GM21576 (cell line): ENCODE data around the gene LAX1.
"Not testable (repeated sequence)": the region's sequence is repeated elsewhere in the genome, so short reads cannot be mapped to it uniquely, and the experiment has no call there.

Experiments used
- ATAC-seq: cut with Tn5 transposase; IDR thresholded peaks from one replicate; pipeline ENCODE4 v1.9.1; 2021; ENCODE audit warnings: mild to moderate bottlenecking, moderate library complexity; ENCODE audit not compliant: unreplicated experiment

The LAX1 gene, protein sequence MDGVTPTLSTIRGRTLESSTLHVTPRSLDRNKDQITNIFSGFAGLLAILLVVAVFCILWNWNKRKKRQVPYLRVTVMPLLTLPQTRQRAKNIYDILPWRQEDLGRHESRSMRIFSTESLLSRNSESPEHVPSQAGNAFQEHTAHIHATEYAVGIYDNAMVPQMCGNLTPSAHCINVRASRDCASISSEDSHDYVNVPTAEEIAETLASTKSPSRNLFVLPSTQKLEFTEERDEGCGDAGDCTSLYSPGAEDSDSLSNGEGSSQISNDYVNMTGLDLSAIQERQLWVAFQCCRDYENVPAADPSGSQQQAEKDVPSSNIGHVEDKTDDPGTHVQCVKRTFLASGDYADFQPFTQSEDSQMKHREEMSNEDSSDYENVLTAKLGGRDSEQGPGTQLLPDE

DNA sequence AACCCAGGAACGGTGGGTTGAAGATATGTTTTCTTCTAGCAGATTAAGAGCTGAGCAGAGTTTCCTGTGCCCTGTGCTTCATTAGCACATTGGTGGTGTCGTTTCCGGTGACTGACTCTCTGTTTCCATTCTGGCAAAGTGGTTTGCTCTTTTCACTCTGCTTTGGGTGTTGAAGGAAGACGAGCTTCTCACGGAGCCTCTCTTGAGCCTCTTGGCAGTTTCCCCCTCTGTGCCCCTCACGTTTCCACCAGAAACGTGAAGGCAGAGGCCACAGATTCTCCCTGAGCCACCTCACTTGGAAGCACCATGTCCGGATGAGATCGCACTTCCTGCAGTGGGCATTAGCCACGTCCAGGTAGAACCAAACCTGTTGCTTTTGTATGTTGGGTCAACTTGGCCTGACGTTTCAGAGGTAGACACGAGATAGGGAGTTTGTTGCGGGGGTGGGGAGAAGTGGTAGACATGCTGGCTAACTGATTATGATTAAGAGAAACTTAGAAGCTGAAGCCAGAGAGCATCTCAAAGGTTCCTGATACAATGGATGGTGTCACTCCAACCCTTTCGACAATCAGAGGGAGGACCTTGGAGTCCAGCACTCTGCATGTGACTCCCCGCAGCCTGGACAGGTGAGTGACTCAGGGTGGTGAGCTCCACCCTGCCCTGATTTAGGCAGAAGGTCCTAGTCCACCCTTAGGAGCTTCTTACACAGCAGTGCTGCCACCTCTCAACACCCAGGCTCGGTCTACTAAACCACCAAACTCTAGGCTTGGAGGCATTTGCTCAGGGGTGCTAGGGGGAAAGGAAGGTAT lies at the start of gene LAX1:
Gene LAX1 (plus strand): TSS at position 155 of the 809 bp plus-strand sequence. CDS start 383 bp downstream, at position 538.
- peak; percentile 88 for ATAC-seq

DNA sequence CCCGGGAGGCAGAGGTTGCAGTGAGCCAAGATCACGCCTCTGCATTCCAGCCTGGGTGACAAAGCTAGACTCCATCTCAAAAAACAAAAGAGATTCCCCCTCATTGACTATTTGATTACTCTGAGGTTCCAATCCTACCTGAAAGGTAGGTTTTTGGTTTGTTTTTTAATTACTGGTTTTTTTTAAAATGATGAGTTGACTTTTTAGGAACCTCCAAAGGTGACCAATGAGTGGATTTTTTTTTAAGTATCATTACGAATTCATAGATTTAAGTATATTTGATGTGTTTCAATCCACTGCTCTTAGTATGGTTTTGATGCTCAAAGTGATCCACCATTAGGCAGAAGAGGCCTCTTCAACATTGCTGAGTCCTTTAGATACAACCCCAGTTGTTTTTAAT lies 47.9 kb upstream of the LAX1 start:
- ATAC-seq, result no peak

DNA sequence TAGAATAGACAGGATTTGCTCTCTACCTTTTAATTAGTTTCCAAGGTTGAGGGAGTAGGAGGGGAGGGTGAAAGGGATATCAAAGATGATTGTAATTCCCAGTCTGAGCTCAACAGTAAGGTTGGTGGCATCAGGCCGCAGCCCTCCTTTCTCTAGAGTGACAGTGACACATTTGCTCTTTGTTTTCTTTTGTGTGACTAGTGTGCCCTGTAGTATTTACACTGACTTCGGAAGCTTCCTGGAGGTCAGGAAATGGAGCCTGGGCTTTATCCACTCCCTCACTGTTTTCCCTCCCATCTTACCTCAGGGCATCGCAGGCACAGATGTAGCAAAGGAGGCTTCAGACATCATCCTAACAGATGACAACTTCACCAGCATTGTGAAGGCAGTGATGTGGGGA lies 44.7 kb upstream of the LAX1 start:
- ATAC-seq, result no peak

DNA sequence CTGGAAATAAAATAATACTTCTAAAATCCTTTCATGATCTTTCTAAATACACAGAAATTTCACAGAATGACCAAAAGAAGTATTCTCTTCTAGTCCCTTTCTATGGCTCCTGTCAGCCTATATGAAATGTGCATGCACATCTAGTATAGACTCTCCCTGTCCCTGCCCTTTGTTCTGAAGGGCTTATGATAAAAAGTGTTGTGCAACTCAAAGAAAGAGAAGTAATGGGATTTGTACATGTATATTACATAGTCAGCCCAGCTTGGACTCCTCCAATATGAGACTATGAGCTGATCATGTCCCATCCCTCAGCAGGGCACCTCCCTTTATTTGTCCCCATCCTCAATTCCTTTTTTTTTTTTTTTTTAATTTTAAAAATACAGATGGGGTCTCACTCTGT lies 42.1 kb upstream of the LAX1 start:
- ATAC-seq, result no peak

DNA sequence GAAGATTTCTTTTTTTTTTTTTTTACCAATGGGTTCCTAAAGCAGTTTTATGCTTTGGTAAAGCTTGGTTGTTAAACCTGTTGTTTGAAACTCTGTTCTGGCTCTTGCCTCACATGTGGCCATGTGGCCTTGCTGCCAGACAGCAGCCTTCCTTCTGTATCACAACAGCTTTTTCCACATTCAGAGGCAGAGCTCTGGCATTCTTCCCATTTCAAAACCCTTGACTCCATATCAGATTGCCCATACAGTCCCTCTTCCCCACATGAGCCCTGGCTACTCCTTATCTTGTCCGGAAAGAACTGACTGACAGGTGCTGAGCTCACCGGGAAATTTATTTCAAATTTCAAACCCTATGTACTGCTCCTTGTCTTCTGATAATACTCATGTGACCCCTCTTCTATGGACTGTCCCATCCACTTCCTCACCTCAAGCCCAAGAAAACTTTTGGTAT lies 38.5 kb upstream of the LAX1 start:
- ATAC-seq, result no peak

DNA sequence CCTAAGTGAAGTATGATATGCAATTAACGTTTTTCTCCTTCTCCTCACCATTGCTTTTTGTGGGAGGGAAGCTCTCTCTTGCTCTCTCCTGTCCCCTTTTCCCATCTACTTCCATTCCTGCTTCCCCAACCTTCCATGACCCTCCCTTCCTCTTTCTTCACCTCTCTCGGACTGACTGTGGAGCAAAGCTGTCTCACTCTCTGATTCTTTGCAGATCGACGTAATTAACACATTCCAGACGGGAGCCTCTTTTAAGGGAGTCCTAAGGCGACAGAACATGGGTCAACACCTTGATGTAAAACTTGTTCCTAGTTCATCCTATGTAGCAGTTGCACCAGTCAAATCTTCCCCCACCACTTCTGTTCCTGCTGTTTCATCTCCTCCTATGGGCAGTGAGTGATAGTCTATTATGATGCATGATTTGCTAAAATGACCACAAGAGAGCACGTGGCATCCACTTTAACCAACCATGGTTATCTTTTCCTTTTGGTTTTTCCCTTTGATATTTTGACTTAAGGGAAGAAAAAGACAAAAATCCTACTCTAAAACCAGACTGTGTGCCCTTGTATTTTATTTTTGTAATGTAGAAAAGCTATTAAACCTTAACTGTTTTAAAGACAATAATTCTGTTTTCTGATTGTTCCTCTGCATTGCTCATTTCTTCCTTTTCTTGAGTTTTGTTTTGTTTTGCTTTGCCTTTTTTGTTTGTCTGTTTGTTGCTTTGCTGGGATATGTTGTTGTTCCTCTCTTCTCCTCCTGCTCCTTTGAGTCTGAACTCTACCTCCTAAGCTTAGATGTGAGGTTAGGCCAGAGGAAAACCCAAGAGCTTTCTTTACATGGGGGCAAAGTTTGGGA lies 31.7 kb upstream of the LAX1 start:
- no peak for ATAC-seq

DNA sequence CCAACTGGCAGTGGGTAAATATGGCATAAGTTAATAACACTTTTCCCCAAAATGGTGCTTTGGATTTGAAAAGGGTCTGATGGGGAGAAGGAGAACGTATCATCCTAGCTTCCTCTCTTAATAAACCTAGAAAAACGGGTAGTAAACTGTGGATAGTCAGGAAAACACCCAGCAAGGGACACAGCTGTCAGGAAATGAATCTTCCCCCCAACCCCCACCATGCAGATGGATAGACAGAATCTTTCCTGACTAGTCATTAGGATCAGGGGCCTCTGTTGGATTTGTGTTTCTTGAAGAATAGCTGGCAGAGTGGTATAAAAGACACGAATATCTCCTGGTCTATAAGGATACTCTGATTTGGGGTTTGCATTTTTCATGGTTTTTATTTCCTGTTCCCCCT lies 22.5 kb upstream of the LAX1 start:
- ATAC-seq, result no peak

DNA sequence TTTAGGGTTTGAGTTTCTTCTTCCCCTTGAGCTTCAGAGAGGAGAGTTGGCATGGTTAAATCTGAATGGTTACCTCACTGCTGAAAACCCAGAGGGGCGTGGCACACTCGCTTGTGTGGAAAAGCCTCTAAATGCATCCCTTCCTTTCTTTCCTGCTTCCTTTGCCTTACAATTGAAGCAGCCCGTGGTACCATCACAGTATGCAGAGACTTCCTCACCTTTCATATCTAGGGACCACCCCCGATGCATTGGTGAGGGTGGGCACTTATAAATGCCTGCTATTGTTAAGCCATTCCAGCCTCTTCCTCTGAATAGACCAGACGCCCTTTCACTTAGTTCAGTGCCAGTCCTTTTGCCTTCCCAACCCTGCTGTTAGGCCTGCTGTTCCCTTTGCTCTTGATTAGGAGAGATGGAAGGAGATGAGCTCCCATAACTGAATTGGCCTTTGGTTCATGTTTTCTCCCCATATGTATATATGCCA lies 21.9 kb upstream of the LAX1 start:
- no peak for ATAC-seq

DNA sequence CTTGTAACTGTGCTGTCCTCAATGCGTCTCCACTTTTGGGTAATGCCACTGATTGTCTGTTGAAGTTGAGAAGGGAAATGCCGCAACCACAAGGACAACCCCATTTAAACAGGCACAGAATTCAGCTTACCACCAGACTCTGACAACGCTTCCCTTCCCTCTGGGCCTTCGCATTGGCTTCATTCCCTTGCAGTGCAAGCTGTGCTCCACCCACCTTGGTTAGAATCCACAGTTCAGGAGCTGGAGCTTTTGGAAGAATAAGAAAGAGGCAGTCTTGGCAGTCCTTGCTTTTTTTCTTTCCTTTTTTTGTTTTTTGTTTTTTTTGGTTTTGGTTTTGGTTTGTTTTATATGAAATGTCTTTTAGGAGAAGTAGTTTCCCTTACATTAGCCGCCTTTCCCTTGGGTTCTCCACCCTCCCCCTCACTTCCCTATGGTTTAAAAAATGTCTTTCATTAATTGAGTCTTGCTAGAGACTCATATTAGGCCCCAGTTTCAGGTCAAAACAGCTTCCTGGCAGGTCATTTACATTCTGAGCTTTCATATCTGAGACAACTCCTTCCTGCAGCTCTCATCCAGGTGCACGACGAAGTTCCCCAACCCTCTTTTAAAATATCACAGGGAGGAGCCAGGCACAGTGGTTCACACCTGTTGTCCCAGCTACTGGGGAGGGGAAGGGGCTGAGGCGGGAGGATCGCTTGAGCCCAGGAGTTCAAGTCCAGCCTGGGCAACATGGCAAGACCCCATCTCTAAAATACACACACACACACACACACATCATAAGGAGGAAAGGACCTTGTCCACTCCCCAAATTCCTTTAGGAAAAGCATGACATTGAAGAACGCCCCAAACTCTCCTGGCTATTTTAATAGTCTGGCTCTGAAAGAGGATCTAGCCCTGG lies 20.7 kb upstream of the LAX1 start:
- no peak for ATAC-seq

DNA sequence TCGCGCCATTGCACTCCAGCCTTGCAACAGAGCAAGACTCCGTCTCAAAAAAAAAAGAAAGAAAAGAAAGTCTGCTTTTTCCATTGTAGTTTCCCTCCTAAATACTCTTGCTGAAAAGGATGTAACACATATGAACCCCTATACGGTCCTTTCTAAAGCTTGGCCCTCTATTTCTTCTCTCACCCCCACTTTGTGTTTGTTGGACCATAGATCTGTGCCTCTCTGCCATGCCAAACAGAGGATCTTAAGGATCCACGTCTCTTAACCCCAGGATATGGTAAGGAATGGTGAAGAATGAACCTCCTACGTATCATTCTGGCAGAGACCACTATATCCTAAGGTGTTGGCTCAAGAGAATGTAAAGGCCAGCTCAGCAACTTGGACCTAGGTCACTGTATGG lies 18.7 kb upstream of the LAX1 start:
- no peak for ATAC-seq

DNA sequence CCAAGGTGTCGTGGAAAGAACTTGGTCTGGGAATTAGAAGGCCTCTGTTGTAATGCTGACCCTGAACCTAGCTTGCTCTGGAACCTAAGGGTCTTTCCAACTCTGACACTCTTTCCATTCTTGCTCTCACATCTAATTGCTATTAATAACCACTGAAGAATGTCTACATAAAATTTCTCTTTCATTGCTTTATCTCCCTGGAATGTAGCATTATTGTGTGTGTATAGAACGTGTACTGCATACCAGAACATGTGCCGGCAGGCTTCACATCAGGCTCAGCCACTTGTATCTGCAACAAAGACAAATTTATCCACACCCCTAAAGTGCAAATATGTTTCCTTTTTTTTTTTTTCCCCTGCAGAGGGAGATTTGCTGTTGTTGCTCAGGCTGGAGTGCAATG lies 13.9 kb upstream of the LAX1 start:
- ATAC-seq, result no peak

DNA sequence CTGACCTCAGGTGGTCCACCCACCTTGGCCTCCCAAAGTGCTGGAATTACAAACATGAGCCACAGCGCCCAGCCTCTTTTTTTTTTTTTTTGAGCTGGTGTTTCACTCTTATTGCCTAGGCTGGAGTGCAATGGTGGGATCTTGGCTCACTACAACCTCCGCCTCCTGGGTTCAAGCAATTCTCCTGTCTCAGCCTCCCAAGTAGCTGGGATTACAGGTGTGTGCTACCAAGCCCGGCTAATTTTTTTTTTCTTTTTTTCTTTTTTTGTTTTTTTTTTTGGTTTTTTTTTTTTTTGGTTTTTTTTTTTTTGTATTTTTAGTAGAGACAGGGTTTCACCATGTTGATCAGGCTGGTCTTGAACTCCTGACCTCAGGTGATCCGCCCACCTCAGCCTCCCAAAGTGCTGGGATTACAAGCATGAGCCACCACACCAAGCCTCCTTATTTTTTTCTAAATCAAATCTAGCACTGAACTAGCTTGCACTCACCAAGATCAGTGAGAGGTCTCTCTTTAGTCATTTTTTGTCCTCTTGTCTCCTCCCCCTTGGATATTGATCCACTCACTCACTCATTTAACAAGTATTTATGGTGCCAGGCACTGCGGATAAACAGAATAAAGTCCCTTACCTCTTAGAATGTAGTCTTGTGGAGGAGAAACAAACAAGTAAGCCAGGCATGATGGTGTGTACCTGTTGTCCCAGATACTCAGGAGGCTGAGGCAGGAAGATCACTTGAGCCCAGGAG lies 13.2 kb upstream of the LAX1 start:
- not testable (repeated sequence) for ATAC-seq

DNA sequence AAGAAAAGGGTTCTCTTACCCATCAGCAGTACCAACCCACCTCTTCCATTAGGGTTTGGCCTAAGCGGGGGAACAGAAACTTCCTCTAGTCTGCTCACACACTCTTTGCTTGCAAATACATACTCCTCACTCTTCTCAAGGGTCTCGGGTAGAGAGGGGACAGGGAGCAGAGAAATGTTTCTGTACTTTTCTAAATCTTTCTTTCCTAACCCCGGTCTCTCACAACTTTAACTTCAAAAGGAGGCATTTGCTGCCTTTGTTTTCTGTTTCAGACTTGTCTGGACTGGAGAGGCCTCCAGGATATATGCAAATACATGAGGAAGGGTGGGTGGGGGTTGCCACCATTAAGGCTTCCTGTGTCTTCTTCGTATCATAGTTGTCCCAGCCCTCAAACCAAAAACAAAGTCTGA lies 10.5 kb upstream of the LAX1 start:
- ATAC-seq, result peak; percentile 63

DNA sequence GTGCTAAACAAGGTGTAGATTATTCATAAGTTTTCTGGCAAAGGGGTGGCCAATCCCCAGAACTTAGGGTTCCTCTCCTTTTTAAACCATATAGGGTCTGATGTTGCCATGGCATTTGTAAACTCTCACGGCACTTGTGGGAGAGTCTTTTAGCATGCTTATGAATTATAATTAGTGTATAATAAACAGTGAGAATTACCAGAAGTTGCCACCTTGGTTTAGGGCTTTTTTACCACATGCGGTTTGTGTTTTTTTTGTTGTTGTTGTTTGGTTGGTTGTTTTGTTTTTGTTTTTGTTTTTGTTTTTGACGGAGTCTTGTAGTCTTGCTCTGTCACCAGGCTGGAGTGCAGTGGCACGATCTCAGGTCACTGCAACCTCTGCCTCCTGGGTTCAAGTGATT lies 8.9 kb upstream of the LAX1 start:
- no peak for ATAC-seq

DNA sequence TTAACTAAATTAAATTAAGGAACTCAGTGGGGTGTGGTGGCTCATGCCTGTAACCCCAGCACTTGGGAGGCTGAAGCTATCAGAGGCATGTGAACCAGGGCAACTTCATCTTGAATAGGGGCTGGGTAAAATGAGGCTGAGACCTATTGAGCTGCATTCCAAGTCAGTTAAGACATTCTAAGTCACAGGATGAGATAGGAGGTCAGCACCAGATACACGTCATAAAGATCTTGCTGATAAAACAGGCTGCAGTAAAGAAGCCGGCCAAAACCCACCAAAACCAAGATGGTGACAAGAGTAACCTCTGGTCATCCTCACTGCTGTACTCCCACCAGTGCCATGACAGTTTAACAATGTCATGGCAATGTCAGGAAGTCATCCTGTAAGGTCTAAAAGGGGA lies 6.2 kb upstream of the LAX1 start:
- ATAC-seq, result not testable (repeated sequence)

DNA sequence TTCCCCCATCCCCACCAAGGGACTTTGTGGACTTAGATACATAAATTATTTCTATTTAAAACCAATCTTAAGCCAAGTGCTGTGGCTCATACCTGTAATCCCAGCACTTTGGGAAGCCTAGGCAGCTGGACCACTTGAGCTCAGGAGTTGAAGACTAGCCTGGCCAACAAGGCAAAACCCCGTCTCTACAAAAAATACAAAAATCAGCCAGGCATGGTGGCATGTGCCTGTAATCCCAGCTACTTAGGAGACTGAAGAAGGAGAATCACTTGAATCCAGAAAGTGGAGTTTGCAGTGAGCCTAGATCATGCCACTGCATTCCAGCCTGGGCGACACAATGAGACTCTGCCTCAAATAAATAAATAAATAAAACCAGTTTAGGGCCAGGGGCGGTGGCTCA lies 4.5 kb upstream of the LAX1 start:
- ATAC-seq, result no peak

DNA sequence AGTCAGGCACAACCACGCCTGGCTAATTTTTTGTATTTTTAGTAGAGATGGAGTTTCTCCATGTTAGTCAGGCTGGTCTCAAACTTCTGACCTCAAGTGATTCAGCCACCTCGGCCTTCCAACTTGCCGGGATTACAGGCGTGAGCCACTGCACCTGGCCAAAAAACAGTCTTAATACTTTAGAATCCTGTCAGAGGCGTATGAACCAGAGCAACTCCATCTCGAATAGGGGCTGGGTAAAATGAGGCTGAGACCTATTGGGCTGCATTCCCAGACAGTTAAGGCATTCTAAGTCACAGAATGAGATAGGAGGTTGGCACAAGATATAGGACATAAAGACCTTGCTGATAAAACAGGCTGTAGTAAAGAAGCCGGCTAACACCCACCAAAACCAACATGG lies 3.0 kb upstream of the LAX1 start:
- ATAC-seq, result not testable (repeated sequence)

DNA sequence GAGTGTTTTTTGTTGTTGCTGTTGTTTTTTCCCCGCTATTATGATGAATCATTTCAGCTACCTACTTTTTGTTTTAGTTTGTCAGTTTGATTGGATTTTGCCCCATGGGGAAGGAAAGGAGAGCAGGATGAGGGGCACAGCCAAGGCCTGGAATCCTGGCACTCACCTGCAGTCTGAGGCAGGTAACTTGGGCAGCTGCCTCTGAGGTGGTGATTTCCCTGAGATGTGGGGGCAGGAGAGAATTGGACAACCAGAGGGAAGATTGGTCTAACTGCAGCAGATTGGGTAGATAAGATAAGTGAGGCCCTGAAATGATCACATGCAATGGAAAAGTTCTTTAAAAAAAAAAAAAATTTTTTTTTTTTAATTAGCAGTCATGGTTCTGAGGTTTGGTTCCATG lies 1.5 kb upstream of the LAX1 start:
- ATAC-seq, result no peak
